T-helper 1 cell treated with Interleukin-12 subunit alpha and Interleukin-12 subunit beta and Interleukin-4 antibody, amounts not matched to agents 30 μg/mL and 1 μg/mL, for 36 hours (primary cell): ENCODE results near the gene MMEL1.
A peak's percentile ranks its signal among the peaks of the same experiment; 100 is the strongest.
"Not testable (repeated sequence)": the region's sequence is repeated elsewhere in the genome, so short reads cannot be mapped to it uniquely, and the experiment has no call there.

Experiments used
- H3K27ac Mint-ChIP-seq: one replicate; pipeline ENCODE4 v1.8.0; 2021; ENCODE audit warnings: mild to moderate bottlenecking, mixed read lengths
- H3K27me3 Mint-ChIP-seq: one replicate; pipeline ENCODE4 v1.8.0; 2021; ENCODE audit warnings: low read depth, mixed read lengths
- H3K36me3 Mint-ChIP-seq: one replicate; pipeline ENCODE4 v1.8.0; 2021; ENCODE audit warnings: low read depth, mixed read lengths
- H3K4me1 Mint-ChIP-seq: one replicate; pipeline ENCODE4 v1.8.0; 2021; ENCODE audit warnings: low read depth, mixed read lengths
- H3K4me3 Mint-ChIP-seq: one replicate; pipeline ENCODE4 v1.8.0; 2021; ENCODE audit warnings: mild to moderate bottlenecking, moderate library complexity, mixed read lengths
- H3K9me3 Mint-ChIP-seq: one replicate; pipeline ENCODE4 v1.8.0; 2021; ENCODE audit warnings: mixed read lengths

Gene MMEL1

DNA sequence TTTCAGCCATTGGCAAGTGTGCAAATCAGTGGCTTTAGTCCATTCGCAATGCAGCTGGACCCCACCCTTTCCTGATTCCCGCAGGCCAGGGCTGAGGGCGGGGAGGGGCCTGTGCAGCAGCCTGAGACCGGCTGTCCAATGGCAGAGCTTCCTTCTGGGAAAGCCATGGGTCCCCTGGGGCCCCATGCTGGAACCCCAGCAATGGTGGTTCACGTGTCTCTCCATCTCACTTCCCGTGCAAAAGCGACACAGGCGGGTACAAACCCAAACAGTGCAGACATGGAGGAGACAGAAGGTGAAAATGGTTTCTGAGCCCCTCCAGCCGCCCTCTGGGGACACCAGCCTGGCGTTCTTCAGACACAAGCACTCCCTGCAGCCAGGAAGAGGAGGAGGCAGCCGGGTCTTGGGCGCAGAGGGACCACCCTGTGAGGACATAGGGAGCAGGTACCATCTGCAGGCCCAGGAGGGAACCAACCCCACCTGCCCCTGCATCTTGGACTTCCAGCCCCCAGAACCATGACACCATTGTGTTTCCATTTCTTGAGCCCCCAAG lies 82.4 kb downstream of the MMEL1 start:
- not testable (repeated sequence) for H3K9me3 Mint-ChIP-seq, H3K27me3 Mint-ChIP-seq, H3K36me3 Mint-ChIP-seq, H3K27ac Mint-ChIP-seq, H3K4me3 Mint-ChIP-seq
- peaks cover 24% of the 10 kb centered on the region for H3K4me1 Mint-ChIP-seq

DNA sequence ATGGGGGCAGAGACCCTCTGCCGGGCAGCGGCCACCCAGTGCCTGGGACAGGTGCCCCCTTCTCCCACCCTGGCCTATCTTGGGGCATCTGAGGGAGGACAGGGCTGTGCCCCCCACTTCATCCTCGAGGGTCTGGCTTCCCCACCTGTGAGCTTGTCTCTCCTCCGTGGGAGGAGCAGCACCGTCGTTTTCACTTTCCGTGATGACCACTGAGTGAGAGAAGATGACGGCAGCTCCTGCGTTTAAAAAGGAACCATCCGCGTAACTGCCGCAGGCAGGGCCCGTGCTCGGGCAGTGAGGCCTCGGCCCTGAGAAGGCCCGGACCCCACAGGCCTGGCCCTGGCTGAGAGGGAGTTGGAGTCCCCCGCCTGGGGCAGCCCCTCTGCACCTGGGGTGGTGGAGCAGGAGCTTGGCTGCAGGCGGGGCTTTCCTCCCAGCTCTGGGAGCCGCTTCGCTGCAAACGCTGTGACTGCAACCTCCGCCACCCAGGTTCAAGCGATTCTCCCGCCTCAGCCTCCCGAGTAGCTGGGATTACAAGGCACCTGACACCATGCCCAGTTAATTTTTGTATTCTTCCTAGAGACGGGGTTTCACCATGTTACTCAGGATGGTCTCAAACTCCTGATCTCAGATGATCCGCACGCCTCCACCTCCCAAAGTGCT lies 83.3 kb downstream of the MMEL1 start:
- H3K9me3 Mint-ChIP-seq, H3K27me3 Mint-ChIP-seq, H3K36me3 Mint-ChIP-seq, H3K4me3 Mint-ChIP-seq: not testable (repeated sequence)
- H3K4me1 Mint-ChIP-seq, result peaks cover 18% of the 10 kb centered on the region
- H3K27ac Mint-ChIP-seq, result peak overlapping the region; percentile 98

DNA sequence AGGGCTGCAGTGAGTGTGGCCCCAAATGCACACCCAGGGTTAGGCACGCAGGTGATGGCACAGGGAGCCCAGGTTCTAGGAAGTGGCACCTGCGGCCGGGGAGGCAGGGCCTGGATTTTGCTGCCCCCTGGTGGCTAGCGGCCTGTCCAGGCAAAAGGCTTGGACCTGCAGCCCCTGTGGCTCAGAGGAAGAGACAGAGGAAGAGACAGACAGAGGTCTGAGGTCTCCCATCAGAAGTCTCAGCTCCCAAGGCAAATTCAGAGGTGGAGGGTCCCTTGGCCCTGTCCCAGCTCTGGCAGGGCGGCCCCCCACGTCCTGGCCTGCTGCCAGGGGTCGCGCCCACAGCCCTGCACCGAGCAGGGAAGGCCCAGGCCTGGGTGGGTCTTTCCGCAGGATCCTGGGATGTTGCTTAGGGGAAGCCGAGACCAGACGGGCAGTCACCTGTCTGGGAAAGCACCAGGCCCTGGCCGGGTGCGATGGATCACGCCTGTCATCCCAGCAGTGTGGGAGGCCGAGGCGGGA lies 84.7 kb downstream of the MMEL1 start:
- Mint-ChIP-seq H3K9me3 (no peaks in the 10 kb centered on the region), H3K4me3 (peak overlapping the region; percentile 92), H3K36me3 (no peaks in the 10 kb centered on the region), H3K27ac (peak overlapping the region; percentile 98), H3K27me3 (no peaks in the 10 kb centered on the region), H3K4me1 (peaks cover 13% of the 10 kb centered on the region)

DNA sequence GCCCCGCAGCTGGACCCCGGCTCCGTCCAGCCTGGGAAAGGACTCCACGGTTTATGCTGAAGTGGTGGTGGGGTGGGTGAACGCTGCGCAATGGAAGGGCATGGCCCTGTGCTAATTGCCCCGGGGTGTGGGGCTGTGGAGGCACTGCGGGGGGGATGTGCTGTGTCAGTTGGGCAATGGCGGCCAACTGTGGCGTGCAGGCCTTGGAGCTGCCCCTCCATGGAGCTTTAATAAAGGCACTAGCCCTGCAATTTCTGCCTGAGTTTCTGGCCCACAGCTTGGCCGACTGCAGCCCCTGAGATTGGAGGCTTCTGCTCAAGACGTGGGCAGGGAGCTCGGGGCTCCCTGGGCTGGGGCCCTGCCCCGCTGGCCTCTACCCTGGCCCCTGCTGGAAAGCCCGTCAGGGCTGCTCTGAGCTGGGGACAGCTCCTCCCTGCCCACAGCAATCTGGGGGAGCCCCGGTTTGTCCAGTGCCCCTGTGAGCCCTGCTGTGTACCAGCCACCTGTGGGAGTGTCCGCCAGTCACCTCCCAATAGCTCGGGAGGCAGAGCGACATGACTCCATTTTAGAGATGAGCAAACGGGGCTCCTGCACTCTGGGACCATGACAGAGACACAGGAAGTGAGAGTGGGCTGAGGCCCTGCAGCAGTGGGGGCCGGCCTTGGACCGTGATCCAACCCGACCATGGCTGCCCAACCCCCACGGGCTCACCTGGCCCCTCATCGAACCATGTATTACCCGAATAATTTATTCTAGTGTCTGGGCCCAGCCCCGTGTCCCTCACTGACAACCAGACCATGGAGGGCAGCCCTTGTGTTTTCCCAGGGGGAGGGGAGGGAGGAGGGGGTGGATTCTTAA lies 85.4 kb downstream of the MMEL1 start:
- H3K27me3 Mint-ChIP-seq, result no peaks in the 10 kb centered on the region
- peak overlapping the region; percentile 92 for H3K4me3 Mint-ChIP-seq
- no peaks in the 10 kb centered on the region for H3K36me3 Mint-ChIP-seq
- H3K9me3 Mint-ChIP-seq, result no peaks in the 10 kb centered on the region
- H3K4me1 Mint-ChIP-seq, result peaks cover 13% of the 10 kb centered on the region
- H3K27ac Mint-ChIP-seq, result peak overlapping the region; percentile 98

DNA sequence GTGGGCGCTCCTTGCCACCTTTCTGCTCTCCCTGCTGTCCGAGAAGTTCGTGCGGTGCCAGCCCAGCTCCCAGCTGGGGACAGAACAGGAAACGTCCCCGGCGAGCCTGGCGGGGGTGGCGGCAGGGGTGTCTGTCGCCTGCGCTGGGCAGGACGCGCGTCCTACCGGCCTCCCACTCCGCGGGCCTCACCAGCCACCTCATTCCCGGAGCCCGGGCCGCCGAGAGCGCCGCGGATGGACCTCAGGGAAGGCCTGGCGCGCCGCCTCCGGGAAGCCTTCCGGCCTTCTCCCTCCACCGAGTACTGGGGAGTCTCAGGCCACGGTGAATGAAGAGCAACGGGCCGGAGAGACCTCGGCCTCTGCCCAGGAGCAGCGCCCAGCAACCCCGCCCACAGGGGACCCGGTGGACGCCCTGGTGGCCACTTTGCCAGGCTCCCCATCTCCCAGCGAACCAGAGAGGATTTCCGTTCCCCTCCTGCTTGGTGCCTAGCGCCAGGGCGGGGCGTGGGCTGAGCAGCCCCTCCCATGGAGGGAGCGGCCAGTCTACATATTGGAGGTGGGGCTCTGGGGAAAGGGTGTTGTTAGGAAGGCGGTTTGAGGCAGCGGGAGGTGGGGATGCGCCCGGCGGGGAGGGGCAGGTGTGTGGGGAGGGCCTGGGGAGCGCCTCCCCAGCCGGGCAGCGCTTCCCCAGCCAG lies 86.2 kb downstream of the MMEL1 start:
- H3K27me3 Mint-ChIP-seq, result peaks cover 6% of the 10 kb centered on the region
- H3K36me3 Mint-ChIP-seq, result no peaks in the 10 kb centered on the region
- peak overlapping the region; percentile 92 for H3K4me3 Mint-ChIP-seq
- no peaks in the 10 kb centered on the region for H3K9me3 Mint-ChIP-seq
- peaks cover 13% of the 10 kb centered on the region for H3K4me1 Mint-ChIP-seq
- H3K27ac Mint-ChIP-seq, result peak overlapping the region; percentile 98

DNA sequence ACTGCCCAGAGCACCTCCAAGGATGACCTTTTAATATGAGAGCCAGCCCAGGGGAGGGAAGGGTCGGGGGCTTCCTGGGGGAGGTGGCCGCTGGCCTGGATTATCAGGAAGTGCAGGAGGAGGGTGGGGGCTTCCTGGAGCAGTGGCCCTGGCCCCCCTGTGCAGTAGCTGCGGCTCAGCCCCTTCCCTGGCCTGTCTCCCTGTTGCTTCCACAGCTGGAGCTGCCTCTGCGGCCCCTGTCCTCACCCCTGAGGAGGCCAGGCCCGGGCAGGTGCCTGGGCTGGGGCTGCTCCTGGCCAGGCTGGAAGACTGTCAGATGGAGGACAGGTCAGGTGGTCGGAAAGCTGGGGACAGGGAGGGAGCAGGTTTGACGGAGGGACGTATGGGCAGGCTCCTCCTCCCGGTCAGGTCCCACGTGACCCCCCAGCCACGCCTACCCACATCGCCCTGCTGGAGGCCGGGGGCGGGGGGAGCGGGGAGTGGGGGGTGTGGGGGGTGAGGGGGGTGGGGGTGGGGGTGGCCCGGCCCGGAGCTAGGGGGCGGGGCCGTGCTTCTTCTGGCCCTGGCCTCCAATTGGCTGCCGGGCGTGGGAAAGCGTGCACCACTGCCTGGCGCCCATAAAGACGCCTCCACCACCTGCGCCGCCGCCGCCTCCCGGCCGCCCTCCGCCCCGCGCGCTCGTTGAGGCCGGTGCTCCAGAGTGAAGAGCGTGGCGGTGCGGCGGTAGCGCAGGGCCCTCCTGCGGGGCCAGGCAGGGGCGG lies 86.9 kb downstream of the MMEL1 start:
- Mint-ChIP-seq H3K27ac (no peak overlapping the region), H3K27me3 (peaks cover 13% of the 10 kb centered on the region), H3K4me3 (peak overlapping the region; percentile 92), H3K4me1 (peaks cover 14% of the 10 kb centered on the region), H3K36me3 (no peaks in the 10 kb centered on the region), H3K9me3 (no peaks in the 10 kb centered on the region)

DNA sequence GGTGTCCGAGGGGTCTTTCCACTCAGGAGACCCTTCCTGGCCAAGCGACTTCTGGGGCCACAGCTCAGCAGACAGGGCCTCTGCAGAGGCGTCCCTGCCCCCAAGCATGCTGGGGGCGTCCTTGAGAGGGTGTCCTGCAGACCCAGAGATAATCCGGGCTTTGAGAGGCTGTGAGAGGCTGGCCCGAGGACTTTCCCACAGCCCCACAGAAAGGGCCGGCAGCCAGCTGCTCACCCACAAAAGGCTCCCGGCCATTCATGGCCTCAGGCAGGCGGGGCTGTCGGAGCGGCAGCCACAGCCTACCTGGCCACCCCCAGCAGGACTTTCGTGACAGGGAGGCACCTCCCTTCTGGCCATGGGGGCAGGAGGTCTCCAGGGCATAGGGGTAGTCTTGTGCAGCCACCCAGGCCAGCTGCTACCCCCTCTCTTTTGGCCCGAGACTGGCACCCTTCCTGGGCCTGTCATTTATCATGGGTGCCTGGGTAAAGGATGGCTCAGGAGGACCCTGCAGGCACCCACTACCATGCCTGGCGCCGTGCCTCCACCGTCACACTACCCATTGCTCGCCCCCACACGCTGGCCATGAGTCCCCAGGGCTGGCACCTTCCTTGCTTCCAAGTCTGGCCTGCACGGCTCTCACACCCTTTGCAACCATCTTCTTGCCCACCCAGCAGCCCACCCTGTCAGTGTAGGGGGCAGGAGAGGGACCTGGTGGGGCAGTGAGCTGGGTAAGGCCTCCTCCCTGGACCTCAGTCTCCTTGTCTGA lies 87.8 kb downstream of the MMEL1 start:
- Mint-ChIP-seq H3K9me3 (no peaks in the 10 kb centered on the region), H3K27ac (no peak overlapping the region), H3K36me3 (no peaks in the 10 kb centered on the region), H3K27me3 (peaks cover 14% of the 10 kb centered on the region), H3K4me3 (no peak overlapping the region), H3K4me1 (peaks cover 14% of the 10 kb centered on the region)

DNA sequence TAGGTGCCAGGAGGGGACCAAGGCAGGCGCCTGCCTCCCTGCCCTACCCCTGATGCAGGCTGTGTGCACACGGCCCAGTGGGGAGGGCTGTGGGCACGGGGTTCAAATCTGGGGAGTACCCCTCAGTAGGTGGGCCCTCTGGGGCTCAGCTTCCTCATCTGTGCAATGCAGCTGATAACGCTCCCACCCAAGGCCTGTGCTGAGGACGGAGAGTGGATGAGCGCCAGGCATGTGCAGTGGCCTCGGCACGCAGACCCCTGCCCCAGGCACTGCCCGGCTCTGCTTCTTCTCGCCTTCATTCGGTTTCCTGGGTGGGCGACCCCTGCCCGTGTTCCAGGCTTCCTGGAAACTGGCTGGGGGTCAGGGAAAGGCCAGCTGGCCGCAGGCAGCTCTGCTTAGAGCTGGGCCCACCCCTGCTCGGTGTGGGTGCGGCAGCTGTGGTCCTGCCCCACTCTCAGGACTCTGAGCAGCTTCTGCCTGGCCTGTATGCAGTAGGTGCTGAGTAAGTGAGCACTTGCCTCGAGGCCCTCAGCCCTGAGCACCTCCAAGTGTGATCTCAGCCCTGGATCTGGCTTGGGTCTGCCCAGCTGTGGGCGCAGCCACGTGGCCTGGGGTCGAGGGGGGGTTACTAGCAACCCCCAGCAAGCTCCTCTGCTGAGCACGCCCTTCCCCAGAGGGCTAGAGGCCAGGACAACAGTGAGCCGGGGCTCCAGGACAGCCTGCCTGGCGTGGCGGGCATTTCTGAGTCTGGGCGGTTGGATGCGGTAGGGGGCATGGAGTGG lies 88.5 kb downstream of the MMEL1 start:
- Mint-ChIP-seq H3K27me3 (peaks cover 18% of the 10 kb centered on the region), H3K36me3 (no peaks in the 10 kb centered on the region), H3K27ac (no peak overlapping the region), H3K4me3 (no peak overlapping the region), H3K4me1 (peaks cover 13% of the 10 kb centered on the region), H3K9me3 (no peaks in the 10 kb centered on the region)

DNA sequence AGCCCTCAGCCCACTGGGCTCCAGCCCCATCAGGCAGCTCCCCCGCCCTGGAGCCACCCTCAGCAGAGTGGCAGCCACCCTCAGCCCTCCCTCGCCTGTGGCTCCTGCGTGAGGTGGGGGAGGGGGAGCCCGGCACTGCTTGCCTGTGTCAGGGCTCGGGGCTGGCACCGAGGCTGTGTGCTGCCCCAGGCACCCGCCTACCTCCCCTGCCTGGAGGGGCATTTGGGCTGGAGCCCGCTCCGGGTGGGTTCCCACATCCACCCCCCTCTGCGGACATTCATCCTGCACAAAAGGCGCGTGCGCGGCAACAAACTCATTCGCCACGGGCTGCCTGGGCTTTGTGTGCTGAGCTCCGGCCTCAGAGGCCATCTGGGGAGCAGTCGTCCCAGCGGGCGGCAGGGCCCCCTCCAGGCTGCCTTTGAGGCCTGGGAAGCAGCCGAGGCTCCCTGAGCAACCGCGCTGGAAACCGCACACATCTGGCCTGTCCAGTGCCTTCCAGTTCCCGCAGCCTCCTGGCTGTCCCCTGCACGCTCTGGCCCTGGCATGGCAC lies 89.2 kb downstream of the MMEL1 start:
- no peaks in the 10 kb centered on the region for H3K36me3 Mint-ChIP-seq
- H3K9me3 Mint-ChIP-seq, result no peaks in the 10 kb centered on the region
- H3K27ac Mint-ChIP-seq, result no peak overlapping the region
- peaks cover 18% of the 10 kb centered on the region for H3K27me3 Mint-ChIP-seq
- no peak overlapping the region for H3K4me3 Mint-ChIP-seq
- peaks cover 9% of the 10 kb centered on the region for H3K4me1 Mint-ChIP-seq

DNA sequence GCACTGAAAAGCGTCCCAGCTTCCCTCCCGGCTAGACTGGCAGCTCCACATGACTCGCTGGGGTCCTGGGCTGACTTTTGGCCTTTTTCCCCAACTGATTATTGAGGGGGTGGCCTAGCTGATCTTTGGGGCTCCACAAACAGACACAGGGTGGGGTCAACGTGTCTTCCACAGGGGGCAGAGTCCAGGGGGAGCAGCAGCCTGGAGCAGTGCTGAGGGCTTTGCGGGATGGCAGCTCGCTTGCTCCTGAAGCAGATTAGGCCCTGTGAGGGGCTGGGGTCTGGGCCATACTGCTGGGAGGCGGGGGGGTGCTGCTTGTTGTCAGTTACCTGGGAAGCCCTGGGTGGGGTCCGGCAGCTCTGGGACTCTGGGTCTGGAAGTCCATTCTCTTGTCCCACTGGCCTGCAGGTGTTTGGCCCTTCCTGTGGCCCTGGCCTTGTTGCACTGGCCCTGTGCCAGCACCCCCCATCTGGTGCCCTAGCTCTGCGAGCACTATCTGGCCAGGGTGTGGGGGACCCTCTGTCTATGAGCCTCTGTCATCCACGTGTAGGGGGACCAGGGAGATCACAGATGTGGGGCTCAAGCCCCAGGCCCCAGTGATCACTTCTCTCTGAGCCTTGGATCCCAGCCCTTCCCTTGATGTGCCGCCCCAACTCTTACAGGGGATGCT lies 90.4 kb downstream of the MMEL1 start:
- no peak overlapping the region for H3K4me3 Mint-ChIP-seq

DNA sequence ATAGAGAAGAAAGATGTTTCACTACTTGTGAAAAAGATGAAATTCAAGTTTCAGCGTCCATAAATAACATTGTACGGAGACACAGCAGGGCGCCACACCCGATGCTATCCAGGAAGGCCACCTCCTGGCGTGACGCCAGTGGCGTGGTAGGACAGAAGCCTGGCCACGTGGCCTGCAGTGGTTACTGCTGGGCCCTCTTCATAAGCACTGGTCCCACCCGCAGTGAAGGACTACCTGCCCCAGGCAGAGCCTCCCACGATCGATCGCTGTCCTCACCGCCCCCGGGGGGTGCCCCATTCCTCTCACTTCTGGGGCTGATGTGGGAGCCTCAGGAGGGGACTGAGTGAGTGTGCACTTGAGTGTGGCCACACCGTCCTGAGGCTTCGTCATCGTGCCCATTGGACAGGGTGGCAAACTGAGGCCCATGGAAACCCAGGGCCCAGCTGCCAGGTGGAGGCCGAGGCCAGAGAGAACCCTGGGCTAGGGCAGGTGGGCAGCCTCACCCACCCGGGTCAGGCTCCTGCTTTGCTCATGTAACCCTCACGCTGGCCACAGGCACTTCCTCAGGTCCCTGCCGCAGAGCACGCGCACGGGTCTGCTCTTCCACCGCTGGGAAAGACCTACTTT lies 91.1 kb downstream of the MMEL1 start:
- no peak overlapping the region for H3K4me3 Mint-ChIP-seq
- no peaks in the 10 kb centered on the region for H3K9me3 Mint-ChIP-seq
- peaks cover 1% of the 10 kb centered on the region for H3K4me1 Mint-ChIP-seq
- H3K36me3 Mint-ChIP-seq, result no peaks in the 10 kb centered on the region
- peaks cover 22% of the 10 kb centered on the region for H3K27me3 Mint-ChIP-seq
- no peak overlapping the region for H3K27ac Mint-ChIP-seq

More for the DNA sequence above, 90.4 kb downstream of the MMEL1 start:
- no peaks in the 10 kb centered on the region for H3K9me3 Mint-ChIP-seq
- peaks cover 1% of the 10 kb centered on the region for H3K4me1 Mint-ChIP-seq
- H3K27me3 Mint-ChIP-seq, result peaks cover 18% of the 10 kb centered on the region
- H3K27ac Mint-ChIP-seq, result no peak overlapping the region
- H3K36me3 Mint-ChIP-seq, result no peaks in the 10 kb centered on the region
